ENCODE measurements around the gene LINC00237. TPM values are rescaled to one million over a fixed set of nuclear protein-coding genes. Genes with fewer than 3 reads are reported as not detected.

The LINC00237 gene
- total RNA-seq (not detected), polyA plus RNA-seq (not detected)

DNA sequence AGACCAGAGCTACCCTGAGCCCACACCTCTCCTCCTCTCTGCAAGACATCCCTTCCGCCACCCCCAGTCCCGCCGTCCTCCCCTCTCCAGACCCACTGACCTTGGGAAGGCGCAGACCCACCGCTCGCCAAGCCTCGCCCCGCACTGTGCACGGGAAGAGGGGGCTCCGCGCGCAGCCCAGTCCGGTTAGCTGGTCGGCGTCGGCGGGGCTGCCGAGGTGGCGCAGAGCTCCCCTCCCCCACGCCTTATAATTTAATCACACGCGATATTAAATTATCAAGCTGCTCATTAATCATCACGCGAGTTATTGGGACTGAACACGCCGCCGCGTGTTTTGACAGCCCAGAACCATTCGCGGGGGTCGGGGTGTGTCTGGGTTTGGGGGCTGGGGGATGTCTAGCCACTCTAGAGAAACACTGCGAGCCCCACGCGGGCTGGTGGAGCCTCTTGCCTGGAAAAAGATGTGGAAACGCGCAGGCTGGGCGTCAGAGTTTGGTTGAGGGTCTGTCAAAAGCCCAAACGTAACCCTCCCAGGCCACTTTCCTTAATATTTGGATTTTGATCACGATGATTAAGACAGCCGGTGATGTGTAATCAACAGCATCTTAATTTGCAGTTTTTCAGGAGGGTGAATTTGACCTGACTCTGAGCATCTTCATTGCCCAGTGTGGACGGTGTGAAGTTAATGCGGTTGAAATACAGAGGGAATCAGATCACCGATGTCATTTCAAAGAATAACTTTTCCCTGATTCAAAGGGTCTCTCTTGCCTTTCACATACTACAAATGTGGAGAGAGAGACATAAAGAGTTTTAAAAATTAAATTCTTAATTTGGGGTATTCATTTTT is at the start of gene LINC00237:
TSS of gene LINC00237 (minus strand) at position 188 of the 847 bp plus-strand sequence.
- DNase-seq, result no peak
- intact Hi-C loops (cut with DNase I), result loop anchor here (10.0 kb wide), 1 partner anchor 398 kb away; no protein-coding TSS in a partner anchor
- Histone ChIP-seq H3K4me3 (peak within 1 kb of the TSS in 3 of 4 donors; percentile 9 to 38 (median 30)), H3K36me3 (no peaks in the 10 kb centered on the region), H3K9me3 (no peaks in the 10 kb centered on the region), H3K27ac (no peak within 1 kb of the TSS), H3K27me3 (peaks cover 58 to 69% (median 62%) of the 10 kb centered on the region in 3 donors), H3K4me1 (peaks cover 0 to 40% (median 37%) of the 10 kb centered on the region in 4 donors)
- TF ChIP-seq POLR2AphosphoS5 (IDR thresholded peaks at IDR 0.05) (peak in 1 of 4 donors; percentile 11), EP300 (IDR thresholded peaks at IDR 0.05) (no peak)
- WGBS, 2 donors, result 9 to 22% methylated on average over 43 of the region's 43 CpGs

DNA sequence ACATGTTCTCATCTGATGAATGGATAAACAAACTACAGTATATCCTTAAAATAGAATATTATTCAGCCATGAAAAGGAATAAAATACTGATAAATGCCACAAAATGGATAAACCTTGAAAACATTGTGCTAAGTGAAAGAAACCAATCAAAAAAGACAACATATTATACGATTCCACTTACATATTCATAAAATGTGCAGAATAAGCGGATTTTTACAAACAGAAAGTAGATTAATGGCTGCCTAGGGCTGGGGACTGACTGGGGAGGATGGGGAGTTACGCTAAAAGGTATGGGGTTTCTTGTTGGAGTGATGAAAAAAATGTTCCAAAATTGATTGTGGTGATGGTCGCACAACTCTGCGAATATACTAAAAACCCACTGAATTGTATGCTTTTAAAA is 49.1 kb upstream of the LINC00237 start:
- intact Hi-C loops (cut with DNase I), result no loop called here
- TF ChIP-seq, protein P1, sequence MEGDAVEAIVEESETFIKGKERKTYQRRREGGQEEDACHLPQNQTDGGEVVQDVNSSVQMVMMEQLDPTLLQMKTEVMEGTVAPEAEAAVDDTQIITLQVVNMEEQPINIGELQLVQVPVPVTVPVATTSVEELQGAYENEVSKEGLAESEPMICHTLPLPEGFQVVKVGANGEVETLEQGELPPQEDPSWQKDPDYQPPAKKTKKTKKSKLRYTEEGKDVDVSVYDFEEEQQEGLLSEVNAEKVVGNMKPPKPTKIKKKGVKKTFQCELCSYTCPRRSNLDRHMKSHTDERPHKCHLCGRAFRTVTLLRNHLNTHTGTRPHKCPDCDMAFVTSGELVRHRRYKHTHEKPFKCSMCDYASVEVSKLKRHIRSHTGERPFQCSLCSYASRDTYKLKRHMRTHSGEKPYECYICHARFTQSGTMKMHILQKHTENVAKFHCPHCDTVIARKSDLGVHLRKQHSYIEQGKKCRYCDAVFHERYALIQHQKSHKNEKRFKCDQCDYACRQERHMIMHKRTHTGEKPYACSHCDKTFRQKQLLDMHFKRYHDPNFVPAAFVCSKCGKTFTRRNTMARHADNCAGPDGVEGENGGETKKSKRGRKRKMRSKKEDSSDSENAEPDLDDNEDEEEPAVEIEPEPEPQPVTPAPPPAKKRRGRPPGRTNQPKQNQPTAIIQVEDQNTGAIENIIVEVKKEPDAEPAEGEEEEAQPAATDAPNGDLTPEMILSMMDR (IDR thresholded peaks at IDR 0.05), result no peak
- TF ChIP-seq POLR2A (IDR thresholded peaks at IDR 0.05) (no peak), POLR2AphosphoS5 (IDR thresholded peaks at IDR 0.05) (no peak), EP300 (IDR thresholded peaks at IDR 0.05) (no peak)
- H3K27ac ChIP-seq, result peak overlapping the region in 3 of 4 donors; percentile 78 to 86 (median 83)
- DNase-seq, result no peak
- no peaks in the 10 kb centered on the region for H3K9me3 ChIP-seq
- 97 to 98% methylated on average over 5 of the region's 5 CpGs for WGBS, 2 donors
- H3K4me3 ChIP-seq, result no peak overlapping the region
- H3K27me3 ChIP-seq, result no peaks in the 10 kb centered on the region
- peaks cover 0 to 68% (median 44%) of the 10 kb centered on the region in 4 donors for H3K4me1 ChIP-seq
- peaks cover 0 to 4% (median 0%) of the 10 kb centered on the region in 4 donors for H3K36me3 ChIP-seq

DNA sequence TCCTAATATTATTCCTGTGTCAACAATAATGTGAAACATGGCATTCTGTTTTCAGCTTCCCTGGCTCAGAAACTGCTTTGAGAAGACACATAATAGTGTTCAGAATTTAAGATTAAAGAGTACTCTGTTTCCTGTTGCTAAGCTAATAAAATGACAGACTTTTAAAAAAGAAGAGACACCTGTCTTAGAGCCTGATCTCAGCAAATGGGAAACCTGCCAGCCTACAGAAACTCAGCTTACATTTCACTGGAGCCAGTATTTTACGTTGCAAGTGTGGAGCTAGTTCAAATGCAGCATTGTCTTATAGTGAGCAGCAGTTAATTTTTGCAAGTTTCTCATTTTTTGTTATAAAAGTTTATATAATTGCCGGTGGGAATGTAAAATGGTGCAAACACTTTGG is 48.5 kb upstream of the LINC00237 start:
- H3K9me3 ChIP-seq, result no peaks in the 10 kb centered on the region
- H3K27me3 ChIP-seq, result no peaks in the 10 kb centered on the region
- intact Hi-C loops (cut with DNase I), result loop anchor here (5.0 kb wide), 1 partner anchor 38 kb away; no protein-coding TSS in a partner anchor
- no peak overlapping the region for H3K4me3 ChIP-seq
- WGBS, 2 donors, result 73 to 91% methylated on average over 2 of the region's 2 CpGs
- H3K27ac ChIP-seq, result peak overlapping the region in 3 of 4 donors; percentile 78 to 86 (median 83)
- H3K4me1 ChIP-seq, result peaks cover 0 to 62% (median 39%) of the 10 kb centered on the region in 4 donors
- no peak for DNase-seq
- no peak for TF ChIP-seq POLR2A (IDR thresholded peaks at IDR 0.05)
- TF ChIP-seq, protein P1 (IDR thresholded peaks at IDR 0.05), result no peak
- no peak for TF ChIP-seq POLR2AphosphoS5 (IDR thresholded peaks at IDR 0.05)
- no peak for TF ChIP-seq EP300 (IDR thresholded peaks at IDR 0.05)
- peaks cover 0 to 10% (median 0%) of the 10 kb centered on the region in 4 donors for H3K36me3 ChIP-seq

DNA sequence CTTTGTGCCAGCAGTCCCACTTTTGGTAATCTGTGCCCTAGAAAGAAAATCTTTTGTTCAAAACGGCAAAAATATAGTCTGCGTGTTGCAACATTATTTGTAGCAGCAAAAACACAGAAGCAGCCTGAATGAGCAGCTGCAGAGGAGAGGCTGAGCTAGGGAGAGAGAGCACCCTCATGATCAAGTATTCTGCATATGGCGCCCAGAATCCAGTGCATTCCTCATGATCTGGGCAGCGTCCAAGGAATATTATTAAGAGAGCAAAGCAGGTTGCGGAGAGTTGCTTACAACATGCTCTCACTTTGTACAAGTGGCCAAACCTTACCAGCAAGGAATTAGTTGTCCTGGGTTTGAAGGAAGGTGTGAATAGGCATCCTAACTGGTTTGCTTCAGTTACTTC is 45.6 kb upstream of the LINC00237 start:
- Histone ChIP-seq H3K9me3 (no peaks in the 10 kb centered on the region), H3K27me3 (no peaks in the 10 kb centered on the region), H3K36me3 (peaks cover 0 to 32% (median 0%) of the 10 kb centered on the region in 4 donors), H3K27ac (peak overlapping the region in 3 of 4 donors; percentile 78 to 86 (median 83)), H3K4me3 (no peak overlapping the region), H3K4me1 (peaks cover 0 to 34% (median 18%) of the 10 kb centered on the region in 4 donors)
- 96% methylated on average over 5 of the region's 5 CpGs for WGBS, 2 donors
- TF ChIP-seq POLR2AphosphoS5 (IDR thresholded peaks at IDR 0.05) (peak in 2 of 4 donors; percentile 14 to 32), POLR2A (IDR thresholded peaks at IDR 0.05) (no peak)
- no peak for DNase-seq
- intact Hi-C loops (cut with DNase I), result loop anchor here (5.0 kb wide), 1 partner anchor 41 kb away; no protein-coding TSS in a partner anchor

DNA sequence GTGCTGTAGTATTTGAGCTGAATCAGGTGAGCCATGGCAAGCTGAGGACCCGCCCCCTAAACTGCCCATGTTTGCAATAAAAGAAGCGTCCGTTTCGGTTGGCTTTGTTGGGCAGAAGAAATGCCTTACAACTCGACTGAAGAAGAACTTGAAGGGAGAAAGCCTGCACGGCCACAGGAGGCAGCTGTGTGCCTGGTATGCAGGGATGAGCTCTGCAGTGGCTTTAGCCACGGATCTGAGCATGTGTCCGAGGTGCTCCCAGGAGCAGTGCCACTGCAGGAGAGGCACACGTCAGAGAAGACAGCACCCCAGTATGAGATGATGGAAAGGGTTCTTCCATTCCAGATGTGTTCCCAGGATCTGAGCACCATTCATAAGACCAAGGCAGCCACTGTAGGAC is 43.2 kb upstream of the LINC00237 start:
- DNase-seq, result no peak
- Histone ChIP-seq H3K9me3 (no peaks in the 10 kb centered on the region), H3K27ac (peak overlapping the region in 1 of 4 donors; percentile 78), H3K4me3 (no peak overlapping the region), H3K4me1 (peaks cover 0 to 19% (median 12%) of the 10 kb centered on the region in 4 donors), H3K27me3 (no peaks in the 10 kb centered on the region), H3K36me3 (peaks cover 0 to 42% (median 0%) of the 10 kb centered on the region in 4 donors)
- WGBS, 2 donors, result 90 to 92% methylated on average over 9 of the region's 9 CpGs
- intact Hi-C loops (cut with DNase I), result loop anchor here (5.0 kb wide), 1 partner anchor 53 kb away; no protein-coding TSS in a partner anchor
- TF ChIP-seq POLR2AphosphoS5 (IDR thresholded peaks at IDR 0.05), result no peak
- TF ChIP-seq EP300 (IDR thresholded peaks at IDR 0.05), result no peak
- TF ChIP-seq POLR2A (IDR thresholded peaks at IDR 0.05), result no peak
- TF ChIP-seq, protein P1 (IDR thresholded peaks at IDR 0.05), result no peak

Measured in sigmoid colon (tissue), 7 donors.